CD4-positive, alpha-beta T cell (primary cell): ENCODE measurements around the gene MAP3K14. TPM values are rescaled to one million over a fixed set of nuclear protein-coding genes. Genes with fewer than 3 reads are reported as not detected.
A peak's percentile ranks its signal among the peaks of the same experiment; 100 is the strongest.

Experiments used
- ATAC-seq: fragments of 200-7000 bp; cut with Tn5 transposase; one replicate; pipeline ENCODE4 v1.10.0; 2022; ENCODE audit warnings: mild to moderate bottlenecking; ENCODE audit not compliant: poor library complexity
- CTCF ChIA-PET: fragments of 350-600 bp; sonication (Branson Sonifier 250); formaldehyde crosslinking; loops from one replicate; lab custom pipeline; 2021; ENCODE audit warnings: antibody characterized with exemption, inconsistent platforms; lab: Charles Lee
- POLR2A ChIA-PET: fragments of 350-600 bp; sonication (Branson Sonifier 250); formaldehyde crosslinking; loops from one replicate; lab custom pipeline; 2021; ENCODE audit warnings: antibody characterized with exemption, inconsistent platforms; lab: Charles Lee
- DNase-seq, 14 experiments: peaks; one replicate each; pipeline ENCODE4 v3.0.0-alpha.2; 2013 to 2020; ENCODE audit warnings: mixed read lengths in 2 of 14
- H3K27ac ChIP-seq, 2 donors: one replicate each; pipeline versions ENCODE4 v1.5.1 to v1.7.0; 2013; ENCODE audit warnings: low read length in 2 of 2, low read depth in 1 of 2, mild to moderate bottlenecking in 1 of 2
- H3K27me3 ChIP-seq, 2 experiments: 1 replicate in 1 of 2; 2 replicates in 1 of 2; pipeline versions ENCODE4 v1.6.1 to v1.7.0; 2013; ENCODE audit warnings: low read length in 2 of 2, control low read depth in 1 of 2, mild to moderate bottlenecking in 1 of 2, moderate library complexity in 1 of 2; ENCODE audit not compliant: insufficient read depth in 2 of 2, control insufficient read depth in 1 of 2
- H3K36me3 ChIP-seq: one replicate; pipeline ENCODE4 v1.6.1; 2013; ENCODE audit warnings: low read length, control low read depth; ENCODE audit not compliant: insufficient read depth
- H3K4me1 ChIP-seq: one replicate; pipeline ENCODE4 v1.6.1; 2013; ENCODE audit warnings: low read length, control low read depth; ENCODE audit not compliant: insufficient read depth
- H3K4me3 ChIP-seq: one replicate; pipeline ENCODE4 v1.5.1; 2013; ENCODE audit warnings: mild to moderate bottlenecking, low read length, moderate library complexity
- H3K9me3 ChIP-seq, 2 experiments: 1 replicate in 1 of 2; 2 replicates in 1 of 2; pipeline versions ENCODE4 v1.6.1 to v1.7.0; 2013; ENCODE audit warnings: low read length in 2 of 2, mild to moderate bottlenecking in 2 of 2, control low read depth in 1 of 2, moderate library complexity in 1 of 2; ENCODE audit not compliant: control insufficient read depth in 1 of 2, insufficient read depth in 1 of 2
- H3K27ac Mint-ChIP-seq: one replicate; pipeline ENCODE4 v1.8.0; 2020; ENCODE audit warnings: mixed read lengths
- H3K27me3 Mint-ChIP-seq: one replicate; pipeline ENCODE4 v1.8.0; 2021; ENCODE audit warnings: mixed read lengths
- H3K36me3 Mint-ChIP-seq: one replicate; pipeline ENCODE4 v1.8.0; 2021; ENCODE audit warnings: low read depth, mixed read lengths
- H3K4me1 Mint-ChIP-seq: one replicate; pipeline ENCODE4 v1.8.0; 2021; ENCODE audit warnings: low read depth, mixed read lengths
- H3K4me3 Mint-ChIP-seq: one replicate; pipeline ENCODE4 v1.8.0; 2020; ENCODE audit warnings: mild to moderate bottlenecking, mixed read lengths
- H3K9me3 Mint-ChIP-seq: one replicate; pipeline ENCODE4 v1.8.0; 2020; ENCODE audit warnings: mixed read lengths
- intact Hi-C, 2 experiments: fragments of 100-400 bp; cut with DNase I in 1 of 2; cut with micrococcal nuclease in 1 of 2; formaldehyde crosslinking; loops; one replicate each; pipeline versions ENCODE4 v1.15.1 to v1.9.0; 2023 to 2025; cut with DNase I, micrococcal nuclease
- total RNA-seq, 174 experiments: library from RNA in 2 of 174; stranded (reverse) in 2 of 174; gene quantifications; one replicate each; pipeline ENCODE4 v1.2.3 and lab custom pipeline; 2021 to 2026
- TF ChIP-seq, protein P1 (sequence below): fragments of 200-600 bp; IDR thresholded peaks from one replicate; pipeline ENCODE4 v1.8.0; 2022; ENCODE audit warnings: antibody characterized with exemption, mild to moderate bottlenecking

Gene MAP3K14
- total RNA-seq, 2 experiments from 2014 or later = 41.4 to 46.5 TPM

DNA sequence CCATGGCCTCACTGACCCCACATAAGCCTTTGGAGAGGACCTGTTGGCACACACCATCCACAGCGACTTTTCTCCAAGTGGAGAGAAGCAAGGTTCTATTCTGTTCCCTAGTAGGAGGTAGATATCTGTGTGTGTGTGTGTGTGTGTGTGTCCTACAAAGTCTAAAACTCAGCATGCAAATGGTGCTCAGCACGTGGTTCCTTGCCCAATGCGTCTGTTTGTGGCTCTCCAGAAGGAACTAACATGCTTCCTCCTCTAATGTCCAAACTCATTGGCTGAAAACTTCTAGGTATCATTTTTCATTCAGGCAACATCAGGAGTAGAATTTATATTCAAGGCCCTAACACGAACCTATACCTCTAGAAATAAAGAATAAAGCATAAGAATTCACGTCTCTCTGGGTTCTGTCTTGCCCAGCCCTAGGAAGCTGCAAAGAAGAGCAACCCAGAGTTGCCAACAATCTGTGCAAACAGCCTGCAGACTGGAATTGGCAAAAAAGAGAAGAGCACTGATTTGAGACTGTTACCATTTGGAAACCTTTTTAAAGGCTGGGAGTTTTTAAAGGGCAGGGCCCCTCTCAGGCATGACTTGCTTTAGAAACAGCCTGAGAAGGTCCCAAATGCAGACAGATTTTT is 25.5 kb downstream of the MAP3K14 start:
- DNase-seq (peak in 1 of 14 experiments; percentile 29), ATAC-seq (no peak)
- H3K4me1 ChIP-seq = peaks cover 40% of the 10 kb centered on the region
- H3K36me3 Mint-ChIP-seq = peaks cover 65% of the 10 kb centered on the region
- no peaks in the 10 kb centered on the region for H3K27me3 ChIP-seq
- peaks cover 45% of the 10 kb centered on the region for H3K4me1 Mint-ChIP-seq
- H3K4me3 ChIP-seq = no peak overlapping the region
- H3K4me3 Mint-ChIP-seq = no peak overlapping the region
- peaks cover 64% of the 10 kb centered on the region for H3K36me3 ChIP-seq
- ChIA-PET CTCF (interaction anchor here (1.2 to 1.7 kb wide), 2 partner anchors 14 to 32 kb away, joined by 4 to 5 read pairs; no protein-coding TSS in a partner anchor), POLR2A (interaction anchor here (1.6 kb wide), 1 partner anchor 21 kb away, joined by 3 read pairs; no protein-coding TSS in a partner anchor)
- no peaks in the 10 kb centered on the region for H3K27me3 Mint-ChIP-seq
- intact Hi-C loops = no loop called here
- TF ChIP-seq, protein P1, sequence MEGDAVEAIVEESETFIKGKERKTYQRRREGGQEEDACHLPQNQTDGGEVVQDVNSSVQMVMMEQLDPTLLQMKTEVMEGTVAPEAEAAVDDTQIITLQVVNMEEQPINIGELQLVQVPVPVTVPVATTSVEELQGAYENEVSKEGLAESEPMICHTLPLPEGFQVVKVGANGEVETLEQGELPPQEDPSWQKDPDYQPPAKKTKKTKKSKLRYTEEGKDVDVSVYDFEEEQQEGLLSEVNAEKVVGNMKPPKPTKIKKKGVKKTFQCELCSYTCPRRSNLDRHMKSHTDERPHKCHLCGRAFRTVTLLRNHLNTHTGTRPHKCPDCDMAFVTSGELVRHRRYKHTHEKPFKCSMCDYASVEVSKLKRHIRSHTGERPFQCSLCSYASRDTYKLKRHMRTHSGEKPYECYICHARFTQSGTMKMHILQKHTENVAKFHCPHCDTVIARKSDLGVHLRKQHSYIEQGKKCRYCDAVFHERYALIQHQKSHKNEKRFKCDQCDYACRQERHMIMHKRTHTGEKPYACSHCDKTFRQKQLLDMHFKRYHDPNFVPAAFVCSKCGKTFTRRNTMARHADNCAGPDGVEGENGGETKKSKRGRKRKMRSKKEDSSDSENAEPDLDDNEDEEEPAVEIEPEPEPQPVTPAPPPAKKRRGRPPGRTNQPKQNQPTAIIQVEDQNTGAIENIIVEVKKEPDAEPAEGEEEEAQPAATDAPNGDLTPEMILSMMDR = no peak
- H3K9me3 Mint-ChIP-seq = no peaks in the 10 kb centered on the region
- no peak overlapping the region for H3K27ac ChIP-seq
- no peaks in the 10 kb centered on the region for H3K9me3 ChIP-seq
- peak overlapping the region; percentile 75 for H3K27ac Mint-ChIP-seq

DNA sequence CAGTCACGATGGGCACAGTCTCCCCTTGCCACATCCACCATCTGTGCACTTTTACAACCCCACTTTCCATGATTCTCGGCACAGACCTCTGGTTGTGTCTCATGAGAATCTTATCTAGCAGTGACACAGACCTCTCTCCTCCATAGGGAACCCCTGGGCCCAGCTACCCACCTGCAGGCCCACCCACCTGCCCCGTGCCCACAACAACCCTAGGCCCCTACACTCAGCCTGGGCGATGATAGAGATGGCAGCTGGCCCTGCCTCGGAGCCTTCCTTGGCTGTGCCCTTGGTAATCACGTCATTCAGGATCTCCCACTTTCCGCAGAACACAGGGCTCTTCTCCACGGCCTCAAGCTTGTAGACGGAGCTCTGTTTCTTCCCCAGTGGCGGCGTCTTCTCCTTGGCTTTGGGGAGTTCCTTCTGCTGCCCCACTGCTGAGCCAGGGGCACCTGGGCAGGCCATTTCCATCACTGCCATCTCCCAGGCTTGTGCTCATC is 26.5 kb downstream of the MAP3K14 start:
- no peak overlapping the region for H3K27ac ChIP-seq
- intact Hi-C loops = no loop called here
- H3K27me3 Mint-ChIP-seq = no peaks in the 10 kb centered on the region
- H3K9me3 ChIP-seq = no peaks in the 10 kb centered on the region
- H3K4me3 ChIP-seq = no peak overlapping the region
- POLR2A ChIA-PET = interaction anchor here (0.5 to 1.6 kb wide), 2 partner anchors 22 to 139 kb away, joined by 3 read pairs; no protein-coding TSS in a partner anchor
- H3K36me3 Mint-ChIP-seq = peaks cover 70% of the 10 kb centered on the region
- peaks cover 68% of the 10 kb centered on the region for H3K36me3 ChIP-seq
- CTCF ChIA-PET = interaction anchor here (1.0 kb wide), 1 partner anchor 13 kb away, joined by 3 read pairs; no protein-coding TSS in a partner anchor
- peaks cover 30% of the 10 kb centered on the region for H3K4me1 ChIP-seq
- peak overlapping the region; percentile 75 for H3K27ac Mint-ChIP-seq
- TF ChIP-seq, protein P1 = no peak
- H3K27me3 ChIP-seq = no peaks in the 10 kb centered on the region
- ATAC-seq (no peak), DNase-seq (no peak)
- no peaks in the 10 kb centered on the region for H3K9me3 Mint-ChIP-seq
- peaks cover 35% of the 10 kb centered on the region for H3K4me1 Mint-ChIP-seq
- no peak overlapping the region for H3K4me3 Mint-ChIP-seq

DNA sequence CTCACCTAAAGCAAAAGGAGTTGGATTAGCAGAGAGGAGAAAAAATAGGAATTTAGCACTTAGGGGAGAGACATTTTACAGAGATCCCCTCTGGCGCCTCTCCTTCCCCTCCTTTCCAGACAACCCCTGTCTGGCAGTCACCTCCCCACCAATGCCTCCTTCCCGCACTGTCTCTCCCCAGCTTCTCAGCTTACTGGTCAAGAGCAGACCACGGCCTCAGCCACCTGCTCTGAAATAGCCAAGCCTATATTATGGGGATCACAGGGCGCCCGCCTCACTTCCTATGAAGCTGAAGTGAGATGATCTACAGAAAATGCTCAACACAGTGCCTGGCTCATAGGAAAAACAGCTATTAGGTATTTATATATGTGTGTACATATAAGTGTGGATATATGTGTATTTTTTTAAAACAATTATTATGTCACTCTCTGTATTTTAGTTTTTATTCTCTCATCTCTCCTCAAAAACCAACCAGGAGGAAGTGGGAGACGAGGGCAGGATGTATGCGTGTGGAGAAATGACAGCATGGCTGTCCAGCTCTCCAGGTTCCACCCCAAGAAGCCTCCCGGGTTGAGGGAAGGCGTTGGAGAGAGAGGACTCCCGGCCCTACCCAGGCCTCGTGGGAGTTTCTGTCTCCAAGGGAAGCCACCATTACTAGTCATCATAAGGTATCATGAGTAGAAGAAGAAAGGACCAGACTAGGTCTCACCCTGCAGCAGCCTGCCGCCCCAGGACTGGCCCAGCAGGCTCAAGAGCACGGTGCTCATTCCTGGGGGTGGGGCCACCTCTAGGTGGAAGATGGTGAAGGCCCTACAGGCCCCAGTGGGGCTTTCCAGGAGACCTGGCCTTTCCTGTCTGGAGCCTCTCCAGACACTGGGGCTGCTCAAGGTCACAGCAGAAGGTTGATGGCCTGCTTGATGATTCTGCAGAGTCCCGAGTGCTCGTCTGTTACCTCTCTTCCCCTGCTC is 27.2 kb downstream of the MAP3K14 start:
- peaks cover 29% of the 10 kb centered on the region for H3K4me1 Mint-ChIP-seq
- H3K27ac Mint-ChIP-seq = peak overlapping the region; percentile 49
- H3K27ac ChIP-seq = no peak overlapping the region
- H3K4me1 ChIP-seq = peaks cover 26% of the 10 kb centered on the region
- peaks cover 68% of the 10 kb centered on the region for H3K36me3 ChIP-seq
- H3K4me3 Mint-ChIP-seq = no peak overlapping the region
- ChIA-PET CTCF (interaction anchor here (1.0 to 3.2 kb wide), 2 partner anchors 12 kb away, joined by 3 to 10 read pairs; no protein-coding TSS in a partner anchor), POLR2A (no interaction called here)
- H3K9me3 Mint-ChIP-seq = no peaks in the 10 kb centered on the region
- TF ChIP-seq, protein P1 = no peak
- no peaks in the 10 kb centered on the region for H3K27me3 ChIP-seq
- H3K36me3 Mint-ChIP-seq = peaks cover 76% of the 10 kb centered on the region
- no peak overlapping the region for H3K4me3 ChIP-seq
- no peaks in the 10 kb centered on the region for H3K9me3 ChIP-seq
- H3K27me3 Mint-ChIP-seq = no peaks in the 10 kb centered on the region
- ATAC-seq = no peak
- intact Hi-C loops = no loop called here
- no peak for DNase-seq
